ENCODE data around the gene TNFAIP8L3.

DNA sequence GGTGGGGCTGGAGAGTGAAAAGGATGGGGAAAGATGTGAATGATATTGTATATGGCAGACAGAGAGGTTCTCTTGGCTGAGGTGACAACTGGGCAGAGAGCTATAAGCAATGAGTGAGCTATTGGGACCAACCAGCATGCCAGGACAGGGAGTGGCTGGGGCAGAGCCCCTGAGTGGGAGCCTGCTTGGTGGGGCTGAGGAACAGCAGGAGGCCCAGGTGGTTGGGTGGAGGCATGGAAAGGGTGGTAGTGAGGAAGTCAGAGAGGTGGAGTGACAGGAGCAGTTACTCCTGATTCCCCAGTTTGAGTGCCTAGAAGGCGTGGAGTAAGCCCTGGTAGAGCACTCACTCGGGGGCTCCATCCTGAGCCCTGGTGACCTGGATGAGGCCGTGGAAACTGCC is 15.5 kb upstream of the TNFAIP8L3 start:
- TF ChIP-seq POLR2A (IDR thresholded peaks at IDR 0.05), result no peak
- TF ChIP-seq, protein P1, sequence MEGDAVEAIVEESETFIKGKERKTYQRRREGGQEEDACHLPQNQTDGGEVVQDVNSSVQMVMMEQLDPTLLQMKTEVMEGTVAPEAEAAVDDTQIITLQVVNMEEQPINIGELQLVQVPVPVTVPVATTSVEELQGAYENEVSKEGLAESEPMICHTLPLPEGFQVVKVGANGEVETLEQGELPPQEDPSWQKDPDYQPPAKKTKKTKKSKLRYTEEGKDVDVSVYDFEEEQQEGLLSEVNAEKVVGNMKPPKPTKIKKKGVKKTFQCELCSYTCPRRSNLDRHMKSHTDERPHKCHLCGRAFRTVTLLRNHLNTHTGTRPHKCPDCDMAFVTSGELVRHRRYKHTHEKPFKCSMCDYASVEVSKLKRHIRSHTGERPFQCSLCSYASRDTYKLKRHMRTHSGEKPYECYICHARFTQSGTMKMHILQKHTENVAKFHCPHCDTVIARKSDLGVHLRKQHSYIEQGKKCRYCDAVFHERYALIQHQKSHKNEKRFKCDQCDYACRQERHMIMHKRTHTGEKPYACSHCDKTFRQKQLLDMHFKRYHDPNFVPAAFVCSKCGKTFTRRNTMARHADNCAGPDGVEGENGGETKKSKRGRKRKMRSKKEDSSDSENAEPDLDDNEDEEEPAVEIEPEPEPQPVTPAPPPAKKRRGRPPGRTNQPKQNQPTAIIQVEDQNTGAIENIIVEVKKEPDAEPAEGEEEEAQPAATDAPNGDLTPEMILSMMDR (IDR thresholded peaks at IDR 0.05), result no peak

All from Peyer's patch (tissue), 4 donors.